Tibial artery (tissue), 4 donors: ENCODE results near the gene PTPRN2.

Experiments used
- DNase-seq, 2 donors: peaks; one replicate each; pipeline ENCODE4 v3.0.0-alpha.2; 2019
- H3K27ac ChIP-seq, 2 donors: fragments of 200-600 bp; sonication (generic) in 1 of 2; 1 replicate in 1 of 2; 2 replicates in 1 of 2; pipeline ENCODE4 v1.5.1; 2018 to 2019; ENCODE audit warnings: mild to moderate bottlenecking in 1 of 2
- H3K27me3 ChIP-seq, 2 donors: fragments of 200-600 bp; sonication (generic) in 1 of 2; one replicate each; pipeline versions ENCODE4 v1.5.1 to v1.6.0; 2016 to 2019
- H3K36me3 ChIP-seq, 3 donors: fragments of 200-600 bp; sonication (generic) in 2 of 3; one replicate each; pipeline ENCODE4 v1.5.1; 2016 to 2019; ENCODE audit warnings: mild to moderate bottlenecking in 2 of 3
- H3K4me1 ChIP-seq, 4 donors: fragments of 200-600 bp; sonication (generic) in 2 of 4; 1 replicate in 3 of 4; 2 replicates in 1 of 4; pipeline ENCODE4 v1.5.1; 2016 to 2019
- H3K4me3 ChIP-seq, 2 donors: fragments of 200-600 bp; sonication (generic) in 1 of 2; 1 replicate in 1 of 2; 2 replicates in 1 of 2; pipeline ENCODE4 v1.5.1; 2018 to 2019; ENCODE audit warnings: mild to moderate bottlenecking in 2 of 2
- H3K9me3 ChIP-seq, 3 donors: fragments of 200-600 bp; sonication (generic) in 1 of 3; one replicate each; pipeline ENCODE4 v1.5.1; 2016 to 2019
- CTCF ChIP-seq, 2 experiments: fragments of 200-600 bp in 1 of 2; fragments of 450-650 bp in 1 of 2; IDR thresholded peaks; one replicate each; pipeline ENCODE4 v1.5.1; 2017 to 2019; ENCODE audit warnings: antibody characterized with exemption in 2 of 2, mild to moderate bottlenecking in 1 of 2, moderate library complexity in 1 of 2
- intact Hi-C: fragments of 100-400 bp; cut with DNase I; formaldehyde crosslinking; loops from one replicate; pipeline ENCODE4 v1.15.0; 2023; ENCODE audit warnings: low total_unique reads

Gene PTPRN2

DNA sequence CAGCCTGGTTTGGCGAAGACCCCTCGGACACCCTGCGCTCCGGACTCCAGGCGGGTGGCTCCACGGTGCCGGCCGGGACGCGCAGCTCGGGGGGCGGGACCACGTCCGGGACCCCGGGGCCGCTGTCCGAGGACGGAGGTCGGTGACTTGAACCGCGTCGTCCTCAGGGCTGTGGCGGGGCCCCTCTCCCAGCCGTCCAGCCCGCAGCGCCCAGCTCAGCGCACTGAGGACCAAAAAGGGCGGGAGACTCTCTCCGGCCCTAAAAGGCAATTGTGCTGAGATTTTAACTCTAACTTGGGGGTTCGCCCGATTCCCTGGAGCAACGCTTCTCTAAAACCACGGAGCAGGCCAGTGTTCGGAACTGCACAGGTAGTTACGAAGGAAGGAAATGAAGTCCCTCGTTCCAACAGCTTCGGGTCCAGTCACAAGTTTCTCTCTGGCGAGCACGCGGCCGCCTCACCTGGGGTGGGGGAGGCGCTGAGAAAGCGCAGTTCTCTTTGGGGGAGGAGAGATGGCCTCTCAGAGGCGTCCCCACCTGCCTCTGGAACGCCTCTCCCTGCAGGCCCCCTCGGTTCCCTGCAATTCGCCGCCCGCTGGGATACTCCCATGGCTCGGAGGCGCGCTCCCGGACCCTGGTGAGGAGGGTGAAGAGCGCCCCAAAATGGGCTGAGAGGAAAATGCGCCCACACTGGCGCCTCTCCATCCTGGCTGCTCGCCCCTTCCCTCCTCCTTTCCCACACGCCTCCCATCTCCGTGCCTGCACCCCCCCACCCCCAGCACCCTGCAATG is 898.2 kb downstream of the PTPRN2 start:
- peaks cover 0 to 97% of the 10 kb centered on the region in 2 donors for H3K27me3 ChIP-seq
- no peak overlapping the region for H3K27ac ChIP-seq
- intact Hi-C loops = no loop called here
- no peak for TF ChIP-seq CTCF (IDR thresholded peaks at IDR 0.05)
- no peaks in the 10 kb centered on the region for H3K36me3 ChIP-seq
- peaks cover 0 to 68% (median 56%) of the 10 kb centered on the region in 4 donors for H3K4me1 ChIP-seq
- H3K9me3 ChIP-seq = no peaks in the 10 kb centered on the region
- peak in 1 of 2 donors; percentile 58 for DNase-seq
- H3K4me3 ChIP-seq = peak overlapping the region in 1 of 2 donors; percentile 50

DNA sequence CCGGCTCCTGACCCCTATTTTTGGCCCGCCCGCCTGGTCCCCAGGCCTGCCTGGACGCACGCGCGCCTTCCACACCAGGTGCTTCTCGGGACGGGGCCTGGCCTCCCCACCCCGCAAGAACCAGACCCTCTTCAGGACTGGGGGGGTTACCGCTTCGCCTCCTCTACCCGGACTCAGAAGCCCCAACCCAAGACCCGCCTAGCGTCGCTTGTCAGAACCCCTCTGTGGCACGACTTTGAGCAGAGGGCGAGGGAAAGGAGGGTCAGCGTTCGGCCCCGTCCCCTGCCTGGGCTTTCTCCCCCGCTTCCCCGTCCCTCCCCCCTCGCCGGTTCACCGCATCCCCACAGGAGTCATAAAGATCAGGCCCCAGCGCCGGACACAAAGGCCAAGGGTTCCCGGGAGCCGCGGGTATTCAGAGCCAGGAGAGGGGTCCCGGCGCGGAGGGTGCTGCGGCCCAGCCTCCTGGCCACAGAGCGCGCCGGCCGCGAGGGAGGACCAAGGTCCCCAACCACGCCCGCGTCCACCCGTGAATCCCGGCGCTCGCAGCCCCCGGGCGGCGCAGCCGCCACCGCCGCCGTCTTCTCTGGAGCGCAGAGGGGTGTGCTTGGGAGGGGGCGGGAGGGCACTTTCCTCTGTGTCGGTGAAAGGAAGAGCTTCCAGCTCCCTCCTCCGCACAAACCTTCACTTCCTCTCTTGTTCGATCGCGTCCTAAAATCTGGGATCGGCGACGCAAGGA is 898.9 kb downstream of the PTPRN2 start:
- Histone ChIP-seq H3K27me3 (peaks cover 0 to 98% of the 10 kb centered on the region in 2 donors), H3K36me3 (no peaks in the 10 kb centered on the region)
- DNase-seq = peak in 1 of 2 donors; percentile 65

DNA sequence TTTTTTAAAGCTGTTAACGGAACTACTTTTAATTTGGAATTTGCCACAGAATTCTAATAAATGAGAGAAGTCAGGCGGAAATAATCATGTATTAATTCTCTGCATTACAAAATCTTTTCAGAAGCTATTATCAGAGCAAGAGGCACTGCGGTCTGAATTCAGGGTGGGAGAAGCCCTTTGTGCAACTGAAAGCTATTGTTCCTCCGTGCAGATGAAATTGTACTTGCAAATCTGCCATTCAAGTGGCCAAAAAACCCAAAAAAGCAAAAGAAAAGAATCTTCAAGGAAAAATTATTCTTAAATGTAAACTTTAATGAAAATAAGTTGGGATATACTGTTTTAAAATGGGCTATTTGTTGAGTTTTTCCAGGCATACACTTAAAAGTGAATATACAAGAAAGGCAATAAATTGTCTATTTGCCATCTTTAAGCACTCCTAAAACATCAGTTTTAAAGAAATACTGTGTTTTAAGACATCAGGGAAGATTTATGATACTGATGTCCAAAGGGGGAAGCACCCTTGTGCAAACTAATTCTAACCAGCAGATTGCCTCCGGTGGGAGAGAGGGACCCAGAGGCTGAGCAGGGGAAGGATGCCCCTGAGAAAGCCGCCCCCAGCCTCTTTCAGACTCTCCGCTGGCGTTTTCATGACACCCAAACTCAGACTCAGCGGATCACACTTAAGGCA is 899.6 kb downstream of the PTPRN2 start:
- peaks cover 0 to 98% of the 10 kb centered on the region in 2 donors for H3K27me3 ChIP-seq
- H3K4me3 ChIP-seq = no peak overlapping the region
- intact Hi-C loops = no loop called here
- no peaks in the 10 kb centered on the region for H3K9me3 ChIP-seq
- H3K27ac ChIP-seq = no peak overlapping the region
- H3K4me1 ChIP-seq = peaks cover 0 to 69% (median 58%) of the 10 kb centered on the region in 4 donors
- no peaks in the 10 kb centered on the region for H3K36me3 ChIP-seq
- no peak for TF ChIP-seq CTCF (IDR thresholded peaks at IDR 0.05)
- no peak for DNase-seq

More for the DNA sequence above, 898.9 kb downstream of the PTPRN2 start:
- H3K4me1 ChIP-seq = peaks cover 0 to 74% (median 61%) of the 10 kb centered on the region in 4 donors
- H3K9me3 ChIP-seq = no peaks in the 10 kb centered on the region
- intact Hi-C loops = no loop called here
- no peak overlapping the region for H3K4me3 ChIP-seq
- no peak for TF ChIP-seq CTCF (IDR thresholded peaks at IDR 0.05)
- no peak overlapping the region for H3K27ac ChIP-seq

GRCh38 chr7:157687158-157687557 is 900.5 kb downstream of the PTPRN2 start:
- DNase-seq = no peak
- intact Hi-C loops = no loop called here
- Histone ChIP-seq H3K4me1 (peaks cover 0 to 61% (median 51%) of the 10 kb centered on the region in 4 donors), H3K36me3 (no peaks in the 10 kb centered on the region), H3K9me3 (no peaks in the 10 kb centered on the region), H3K27me3 (peaks cover 0 to 98% of the 10 kb centered on the region in 2 donors), H3K4me3 (no peak overlapping the region), H3K27ac (no peak overlapping the region)
- no peak for TF ChIP-seq CTCF (IDR thresholded peaks at IDR 0.05)

- H3K27ac ChIP-seq = no peak overlapping the region
- peaks cover 0 to 92% of the 10 kb centered on the region in 2 donors for H3K27me3 ChIP-seq
- H3K4me1 ChIP-seq = peaks cover 0 to 53% (median 43%) of the 10 kb centered on the region in 4 donors
- H3K36me3 ChIP-seq = no peaks in the 10 kb centered on the region
- intact Hi-C loops = no loop called here
- no peaks in the 10 kb centered on the region for H3K9me3 ChIP-seq
- H3K4me3 ChIP-seq = no peak overlapping the region
- TF ChIP-seq CTCF (IDR thresholded peaks at IDR 0.05) = no peak
- peak in 1 of 2 donors; percentile 31 for DNase-seq
These were observed 901.2 kb downstream of the PTPRN2 start for GRCh38 chr7:157686285-157686894.
